K562 (cell line): ENCODE results near the gene SLC40A1. TPM values are rescaled to one million over a fixed set of nuclear protein-coding genes. Genes with fewer than 3 reads are reported as not detected.

Experiments
- ATF7 ChIP-seq: fragments of 450-650 bp; IDR thresholded peaks from 2 replicates; pipeline ENCODE4 v1.7.1; 2014; ENCODE audit warnings: mild to moderate bottlenecking, moderate library complexity
- BRF1 ChIP-seq: IDR thresholded peaks from 3 replicates; pipeline ENCODE4 v1.6.1; 2011; ENCODE audit warnings: borderline replicate concordance, mild to moderate bottlenecking; ENCODE audit not compliant: insufficient read length; ENCODE audit errors: extremely low read depth
- CHD1 ChIP-seq: fragments of 200-600 bp; sonication (generic); IDR thresholded peaks from one replicate; pipeline ENCODE4 v1.6.1; 2012; ENCODE audit warnings: mild to moderate bottlenecking, moderate library complexity, low read length, inconsistent platforms
- ETV1 ChIP-seq: fragments of 450-650 bp; conservative IDR thresholded peaks from 2 replicates; pipeline ENCODE4 v1.6.1; 2016; ENCODE audit warnings: missing genetic modification characterization, control low read depth, low read depth, missing compliant biosample characterization
- GTF2E2 ChIP-seq: fragments of 200-800 bp; sonication (Bioruptor generic); IDR thresholded peaks from 2 replicates; pipeline ENCODE4 v1.6.1; 2016; ENCODE audit warnings: missing genetic modification characterization, missing compliant biosample characterization
- HEY1 ChIP-seq: fragments of 250-450 bp; sonication (Bioruptor Pico); IDR thresholded peaks from 2 replicates; pipeline ENCODE4 v1.5.0; 2020; ENCODE audit warnings: mild to moderate bottlenecking, moderate library complexity, borderline replicate concordance
- HINFP ChIP-seq: fragments of 450-650 bp; conservative IDR thresholded peaks from 2 replicates; pipeline ENCODE4 v1.6.1; 2016; ENCODE audit warnings: missing genetic modification characterization, low read depth, mild to moderate bottlenecking, control low read depth, missing compliant biosample characterization
- KDM5B ChIP-seq: fragments of 200-600 bp; sonication (generic); IDR thresholded peaks from 2 replicates; pipeline ENCODE4 v1.6.1; 2012; ENCODE audit warnings: low read depth, mild to moderate bottlenecking, moderate library complexity, low read length, control low read depth, inconsistent platforms; ENCODE audit not compliant: insufficient replicate concordance
- KLF6 ChIP-seq: fragments of 250-450 bp; sonication (Bioruptor Pico); IDR thresholded peaks from 2 replicates; pipeline ENCODE4 v1.4.0; 2020; ENCODE audit warnings: mild to moderate bottlenecking, moderate library complexity, borderline replicate concordance
- LCOR ChIP-seq: sonication (generic); formaldehyde crosslinking; IDR thresholded peaks from 2 replicates; pipeline ENCODE4 v1.8.0; 2022; ENCODE audit warnings: mild to moderate bottlenecking, missing genetic modification reagents
- MECOM ChIP-seq: fragments of 250-450 bp; sonication (Bioruptor Pico); IDR thresholded peaks from 2 replicates; pipeline ENCODE4 v1.8.0; 2022; ENCODE audit warnings: inconsistent platforms
- NUFIP1 ChIP-seq: fragments of 450-650 bp; IDR thresholded peaks from 2 replicates; pipeline ENCODE4 v1.6.1; 2018; ENCODE audit not compliant: partially characterized antibody
- PHTF2 ChIP-seq: fragments of 250-450 bp; sonication (Bioruptor Pico); IDR thresholded peaks from 2 replicates; pipeline ENCODE4 v1.5.0; 2021; ENCODE audit warnings: mild to moderate bottlenecking
- POLR2AphosphoS5 ChIP-seq: IDR thresholded peaks from 2 replicates; pipeline ENCODE4 v1.6.1; 2011; ENCODE audit warnings: mild to moderate bottlenecking, low read depth, low read length, moderate library complexity; ENCODE audit not compliant: control insufficient read depth, insufficient read depth
- RAD21 ChIP-seq, 2 experiments: fragments of 250-450 bp in 1 of 2; fragments of 450-650 bp in 1 of 2; sonication (Bioruptor Pico) in 1 of 2; formaldehyde crosslinking in 1 of 2; IDR thresholded peaks in 1 of 2; conservative IDR thresholded peaks in 1 of 2; 2 replicates each; pipeline versions ENCODE4 v1.4.0 to v1.8.0; 2020 to 2022; ENCODE audit warnings: mild to moderate bottlenecking in 2 of 2, moderate library complexity in 1 of 2
- SLC30A9 ChIP-seq: fragments of 250-450 bp; sonication (Bioruptor Pico); IDR thresholded peaks from 2 replicates; pipeline ENCODE4 v1.8.0; 2022; ENCODE audit warnings: mild to moderate bottlenecking, moderate library complexity
- TCF15 ChIP-seq: fragments of 250-450 bp; sonication (Bioruptor Pico); IDR thresholded peaks from 2 replicates; pipeline ENCODE4 v1.8.0; 2022; ENCODE audit warnings: moderate library complexity, mild to moderate bottlenecking, inconsistent platforms
- TRIM28 ChIP-seq: fragments of 450-650 bp; IDR thresholded peaks from 2 replicates; pipeline ENCODE4 v1.6.1; 2017
- U2AF2 ChIP-seq: fragments of 200-400 bp; formaldehyde crosslinking; optimal IDR thresholded peaks from 2 replicates; pipeline ENCODE3; 2017; ENCODE audit warnings: low read depth, mild to moderate bottlenecking, low read length
- YBX1 ChIP-seq: fragments of 450-650 bp; IDR thresholded peaks from 2 replicates; pipeline ENCODE4 v1.7.1; 2016; ENCODE audit warnings: mild to moderate bottlenecking
- ZBTB2 ChIP-seq: fragments of 450-650 bp; IDR thresholded peaks from 2 replicates; pipeline ENCODE4 v1.6.1; 2016; ENCODE audit warnings: antibody characterized with exemption
- ZBTB33 ChIP-seq: sonication (generic); formaldehyde crosslinking; IDR thresholded peaks from 2 replicates; pipeline ENCODE4 v1.8.1; 2023; ENCODE audit warnings: mild to moderate bottlenecking, missing genetic modification reagents
- ZFP36 ChIP-seq: fragments of 150-350 bp; IDR thresholded peaks from 2 replicates; pipeline ENCODE4 v1.6.1; 2018; ENCODE audit warnings: low read length, low read depth; ENCODE audit not compliant: partially characterized antibody
- ZNF224 ChIP-seq: sonication (generic); formaldehyde crosslinking; IDR thresholded peaks from 2 replicates; pipeline ENCODE4 v1.8.0; 2022; ENCODE audit warnings: mild to moderate bottlenecking, missing genetic modification reagents
- ZNF551 ChIP-seq: fragments of 250-450 bp; sonication (Bioruptor Pico); IDR thresholded peaks from 2 replicates; pipeline ENCODE4 v1.5.0; 2021; ENCODE audit warnings: mild to moderate bottlenecking, moderate library complexity
- ZNF76 ChIP-seq: fragments of 250-450 bp; sonication (Bioruptor Pico); IDR thresholded peaks from 2 replicates; pipeline ENCODE4 v1.4.0; 2020; ENCODE audit warnings: mild to moderate bottlenecking, moderate library complexity, borderline replicate concordance
- polyA plus RNA-seq, 8 experiments: library from polyadenylated mRNA; depleted of rRNA in 4 of 8; stranded (reverse) in 5 of 8; unstranded in 3 of 8; fragments of >200 nt; fragmentation: Nextera tagmentation in 2 of 8; fragmentation: Illumina TruSeq in 1 of 8; extraction: Ambion mirVana in 2 of 8; extraction: Trizol in 1 of 8; gene quantifications; 2 replicates each; pipeline versions ENCODE4 v1.2.1 to v1.2.3, GENCODE V29; 2011 to 2014; ENCODE audit warnings: inconsistent platforms in 1 of 8, missing spikeins in 1 of 8
- total RNA-seq, 7 experiments: library from RNA; depleted of rRNA in 6 of 7; stranded (reverse); fragments of >200 nt in 6 of 7; fragmentation: Illumina TruSeq in 2 of 7; extraction: Trizol in 2 of 7; gene quantifications; 2 replicates each; pipeline versions ENCODE4 v1.2.1 to v1.2.3, GENCODE V29; 2011 to 2021; ENCODE audit warnings: low replicate concordance in 1 of 7

The SLC40A1 gene
- total and polyA plus RNA-seq, 9 of the 15 experiments (the other 6 are each of a cell fraction or from before 2014, with no cell fraction given) = 42.2 to 95.9 (median 54.9) TPM

GRCh38 chr2:189580241-189580651, 340 bp downstream of the SLC40A1 start (continued):
- TF ChIP-seq POLR2AphosphoS5 (no peak), KLF6 (no peak), CHD1 (peak; percentile 25), KDM5B (no peak), ETV1 (tag) (no peak), TRIM28 (no peak), TCF15 (no peak), YBX1 (no peak), ATF7 (no peak), LCOR (CRISPR knock-in tag) (0 out of 2 replicates have a peak, but pooled peaks have one; percentile 14), PHTF2 (CRISPR knock-in tag) (no peak), ZNF76 (CRISPR knock-in tag) (no peak), ZFP36 (no peak), RAD21 (CRISPR knock-in tag; conservative IDR thresholded peaks at IDR 0.05 in 1 of 2, IDR thresholded peaks at IDR 0.05 in 1 of 2) (no peak), ZNF224 (CRISPR knock-in tag) (no peak), U2AF2 (no peak), BRF1 (no peak), SLC30A9 (CRISPR knock-in tag) (no peak), MECOM (CRISPR knock-in tag) (no peak), GTF2E2 (no peak), ZBTB33 (no peak), ZBTB2 (no peak), ZNF551 (no peak), HINFP (tag) (no peak), HEY1 (no peak), NUFIP1 (no peak)
